HEK293 (cell line): Measurements from ENCODE around the gene NXPE1.

ENCODE experiments used
- CTCF ChIA-PET: fragments of 350-600 bp; formaldehyde crosslinking; extraction: SDS; loops from one replicate; lab custom pipeline; 2021; ENCODE audit warnings: antibody characterized with exemption; lab: Yijun Ruan, JAX
- POLR2A ChIA-PET: fragments of 300-600 bp; formaldehyde crosslinking; extraction: SDS; loops from one replicate; lab custom pipeline; 2020; ENCODE audit warnings: antibody characterized with exemption, inconsistent platforms; lab: Yijun Ruan, JAX
- H3K27ac ChIP-seq: fragments of 200-500 bp; sonication (Bioruptor generic); 2 replicates; pipeline ENCODE4 v1.5.1; 2014; ENCODE audit warnings: low read depth, low read length, control low read depth, inconsistent platforms; ENCODE audit errors: extremely low read depth
- H3K36me3 ChIP-seq, 2 experiments: fragments of 200-500 bp in 1 of 2; sonication (Bioruptor generic) in 1 of 2; 1 replicate in 1 of 2; 2 replicates in 1 of 2; pipeline ENCODE4 v1.5.1; 2014 to 2017; ENCODE audit warnings: inconsistent platforms in 2 of 2, low read length in 2 of 2; ENCODE audit not compliant: control insufficient read depth in 2 of 2, insufficient read depth in 1 of 2
- H3K4me1 ChIP-seq: fragments of 200-500 bp; sonication (Bioruptor generic); 2 replicates; pipeline ENCODE4 v1.5.1; 2014; ENCODE audit warnings: mild to moderate bottlenecking, low read length, inconsistent platforms; ENCODE audit not compliant: control insufficient read depth, insufficient read depth
- H3K4me3 ChIP-seq: 2 replicates; pipeline ENCODE4 v1.5.1; 2011; ENCODE audit warnings: low read depth, mild to moderate bottlenecking, control low read depth, low read length, moderate library complexity
- H3K9me3 ChIP-seq: fragments of 200-500 bp; sonication (Bioruptor generic); 2 replicates; pipeline ENCODE4 v1.5.1; 2014; ENCODE audit warnings: low read depth, low read length, inconsistent platforms; ENCODE audit not compliant: control insufficient read depth, insufficient read depth
- KLF9 ChIP-seq: fragments of 450-650 bp; formaldehyde crosslinking; IDR thresholded peaks from 2 replicates; pipeline ENCODE4 v1.5.1; 2016; ENCODE audit warnings: missing biosample characterization, missing genetic modification characterization, low read depth
- MYNN ChIP-seq: fragments of 450-650 bp; formaldehyde crosslinking; IDR thresholded peaks from 2 replicates; pipeline ENCODE4 v1.5.1; 2016; ENCODE audit warnings: missing biosample characterization, missing genetic modification characterization, borderline replicate concordance
- OVOL3 ChIP-seq: fragments of 450-650 bp; formaldehyde crosslinking; IDR thresholded peaks from 2 replicates; pipeline ENCODE4 v1.5.1; 2016; ENCODE audit warnings: missing biosample characterization, missing genetic modification characterization
- ZBTB48 ChIP-seq: fragments of 450-650 bp; formaldehyde crosslinking; IDR thresholded peaks from 2 replicates; pipeline ENCODE4 v1.5.1; 2016; ENCODE audit warnings: missing biosample characterization, missing genetic modification characterization
- ZIC2 ChIP-seq: fragments of 450-650 bp; formaldehyde crosslinking; IDR thresholded peaks from 2 replicates; pipeline ENCODE4 v1.5.1; 2016; ENCODE audit warnings: missing biosample characterization, missing genetic modification characterization
- ZNF148 ChIP-seq: fragments of 450-650 bp; formaldehyde crosslinking; IDR thresholded peaks from 2 replicates; pipeline ENCODE4 v1.5.0; 2017; ENCODE audit warnings: missing biosample characterization, missing genetic modification characterization, borderline replicate concordance
- ZNF157 ChIP-seq: fragments of 450-650 bp; formaldehyde crosslinking; IDR thresholded peaks from 2 replicates; pipeline ENCODE4 v1.5.1; 2016; ENCODE audit warnings: missing biosample characterization, missing genetic modification characterization
- ZNF169 ChIP-seq: fragments of 450-650 bp; formaldehyde crosslinking; IDR thresholded peaks from 2 replicates; pipeline ENCODE4 v1.5.1; 2016; ENCODE audit warnings: missing biosample characterization, missing genetic modification characterization
- ZNF202 ChIP-seq: fragments of 450-650 bp; formaldehyde crosslinking; IDR thresholded peaks from 2 replicates; pipeline ENCODE4 v1.5.1; 2016; ENCODE audit warnings: missing biosample characterization, missing genetic modification characterization, borderline replicate concordance
- ZNF24 ChIP-seq: fragments of 450-650 bp; formaldehyde crosslinking; IDR thresholded peaks from 2 replicates; pipeline ENCODE4 v1.5.1; 2016; ENCODE audit warnings: missing biosample characterization, missing genetic modification characterization
- ZNF354C ChIP-seq: fragments of 450-650 bp; formaldehyde crosslinking; IDR thresholded peaks from 2 replicates; pipeline ENCODE4 v1.5.1; 2016; ENCODE audit warnings: missing biosample characterization, missing genetic modification characterization, low read depth, borderline replicate concordance
- ZNF416 ChIP-seq: fragments of 450-650 bp; formaldehyde crosslinking; IDR thresholded peaks from 2 replicates; pipeline ENCODE4 v1.5.1; 2016; ENCODE audit warnings: missing biosample characterization, missing genetic modification characterization
- ZNF426 ChIP-seq: fragments of 450-650 bp; formaldehyde crosslinking; IDR thresholded peaks from 2 replicates; pipeline ENCODE4 v1.5.1; 2017; ENCODE audit warnings: missing biosample characterization, missing genetic modification characterization, mild to moderate bottlenecking, inconsistent platforms, moderate library complexity
- ZNF544 ChIP-seq: fragments of 450-650 bp; formaldehyde crosslinking; IDR thresholded peaks from 2 replicates; pipeline ENCODE4 v1.5.0; 2017; ENCODE audit warnings: missing biosample characterization, missing genetic modification characterization
- ZNF571 ChIP-seq: fragments of 450-650 bp; formaldehyde crosslinking; IDR thresholded peaks from 2 replicates; pipeline ENCODE4 v1.5.0; 2017; ENCODE audit warnings: missing biosample characterization, missing genetic modification characterization
- ZNF623 ChIP-seq: fragments of 450-650 bp; formaldehyde crosslinking; IDR thresholded peaks from 2 replicates; pipeline ENCODE4 v1.5.1; 2016; ENCODE audit warnings: missing biosample characterization, missing genetic modification characterization
- ZNF654 ChIP-seq: fragments of 450-650 bp; formaldehyde crosslinking; IDR thresholded peaks from 2 replicates; pipeline ENCODE4 v1.5.1; 2016; ENCODE audit warnings: low read depth, missing biosample characterization, missing genetic modification characterization
- ZNF658 ChIP-seq: fragments of 450-650 bp; formaldehyde crosslinking; IDR thresholded peaks from 2 replicates; pipeline ENCODE4; 2016; ENCODE audit warnings: missing biosample characterization, missing genetic modification characterization
- ZNF707 ChIP-seq: fragments of 450-650 bp; formaldehyde crosslinking; IDR thresholded peaks from 2 replicates; pipeline ENCODE4 v1.5.1; 2016; ENCODE audit warnings: missing biosample characterization, missing genetic modification characterization
- ZNF747 ChIP-seq: fragments of 450-650 bp; formaldehyde crosslinking; IDR thresholded peaks from 2 replicates; pipeline ENCODE4 v1.5.1; 2016; ENCODE audit warnings: missing biosample characterization, missing genetic modification characterization
- ZNF777 ChIP-seq: fragments of 450-650 bp; formaldehyde crosslinking; IDR thresholded peaks from 2 replicates; pipeline ENCODE4 v1.5.1; 2017; ENCODE audit warnings: missing biosample characterization, missing genetic modification characterization, borderline replicate concordance
- TF ChIP-seq, protein P1 (sequence below): fragments of 450-650 bp; formaldehyde crosslinking; IDR thresholded peaks from 2 replicates; pipeline ENCODE4 v1.5.1; 2016; ENCODE audit warnings: missing biosample characterization, missing genetic modification characterization

The NXPE1 gene

DNA sequence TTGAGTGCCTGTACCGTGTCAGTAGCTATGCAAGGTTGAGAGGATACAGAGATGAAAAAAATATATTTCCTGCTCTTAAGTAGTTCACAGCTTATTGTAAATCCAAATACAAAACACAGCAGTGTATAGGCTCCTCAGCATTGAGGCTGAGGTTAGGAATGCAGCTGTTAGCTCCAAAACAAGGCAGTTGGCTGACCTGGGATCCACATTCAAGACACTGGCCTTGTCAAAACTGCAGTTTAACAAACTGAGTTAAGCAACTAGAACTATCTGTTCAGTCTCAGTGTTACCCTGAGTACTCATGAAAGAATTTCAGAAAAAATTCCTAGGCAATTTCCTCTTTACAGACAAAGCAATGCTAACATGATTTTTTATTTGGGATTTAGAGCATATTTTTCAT, 77.6 kb downstream of the NXPE1 start:
- no peak for TF ChIP-seq ZNF777 (tag by site-specific recombination)
- no peak for TF ChIP-seq ZNF24 (tag by site-specific recombination)
- no peak for TF ChIP-seq ZIC2
- no peak for TF ChIP-seq KLF9
- no peak for TF ChIP-seq ZNF169 (tag by site-specific recombination)
- no peak for TF ChIP-seq OVOL3 (tag by site-specific recombination)
- no peak for TF ChIP-seq ZNF747 (tag by site-specific recombination)
- TF ChIP-seq ZNF148 (tag by site-specific recombination) = no peak
- TF ChIP-seq, protein P1, sequence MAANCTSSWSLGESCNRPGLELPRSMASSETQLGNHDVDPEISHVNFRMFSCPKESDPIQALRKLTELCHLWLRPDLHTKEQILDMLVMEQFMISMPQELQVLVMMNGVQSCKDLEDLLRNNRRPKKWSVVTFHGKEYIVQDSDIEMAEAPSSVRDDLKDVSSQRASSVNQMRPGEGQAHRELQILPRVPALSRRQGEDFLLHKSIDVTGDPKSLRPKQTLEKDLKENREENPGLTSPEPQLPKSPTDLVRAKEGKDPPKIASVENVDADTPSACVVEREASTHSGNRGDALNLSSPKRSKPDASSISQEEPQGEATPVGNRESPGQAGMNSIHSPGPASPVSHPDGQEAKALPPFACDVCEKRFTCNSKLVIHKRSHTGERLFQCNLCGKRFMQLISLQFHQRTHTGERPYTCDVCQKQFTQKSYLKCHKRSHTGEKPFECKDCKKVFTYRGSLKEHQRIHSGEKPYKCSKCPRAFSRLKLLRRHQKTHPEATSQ (tag by site-specific recombination) = no peak
- TF ChIP-seq ZNF354C = no peak
- no peak for TF ChIP-seq ZNF658 (tag by site-specific recombination)
- TF ChIP-seq ZNF623 (tag by site-specific recombination) = no peak
- no peak for TF ChIP-seq ZNF157 (tag by site-specific recombination)
- TF ChIP-seq ZNF416 (tag by site-specific recombination) = no peak
- no peak for TF ChIP-seq ZNF426 (tag by site-specific recombination)
- no peak for TF ChIP-seq ZNF707 (tag by site-specific recombination)
- TF ChIP-seq ZNF202 (tag by site-specific recombination) = no peak
- TF ChIP-seq MYNN (tag by site-specific recombination) = no peak
- Histone ChIP-seq H3K4me3 (no peak overlapping the region), H3K4me1 (no peaks in the 10 kb centered on the region), H3K27ac (no peak overlapping the region), H3K36me3 (no peaks in the 10 kb centered on the region), H3K9me3 (no peaks in the 10 kb centered on the region)
- POLR2A ChIA-PET = interaction anchor here (0.7 kb wide), 1 partner anchor 399 kb away, joined by 3 read pairs; no protein-coding TSS in a partner anchor
- CTCF ChIA-PET = no interaction called here

- POLR2A ChIA-PET = no interaction called here
- Histone ChIP-seq H3K36me3 (no peaks in the 10 kb centered on the region), H3K9me3 (no peaks in the 10 kb centered on the region), H3K4me3 (no peak overlapping the region), H3K27ac (no peak overlapping the region), H3K4me1 (no peaks in the 10 kb centered on the region)
- TF ChIP-seq ZBTB48 (tag by site-specific recombination) = no peak
- no peak for TF ChIP-seq ZNF544 (tag by site-specific recombination)
- no peak for TF ChIP-seq ZNF571 (tag by site-specific recombination)
- no peak for TF ChIP-seq ZNF654
- CTCF ChIA-PET = interaction anchor here (0.6 kb wide), 1 partner anchor 27 kb away, joined by 4 read pairs; no protein-coding TSS in a partner anchor
Observed at GRCh38 chr11:114479331-114479730, 80.3 kb downstream of the NXPE1 start.
